Lower leg skin (tissue), 3 donors: ENCODE data around the gene TXNDC5.

ENCODE experiments used
- CTCF ChIP-seq, 3 donors: fragments of 450-650 bp; IDR thresholded peaks; one replicate each; pipeline ENCODE4 v1.5.1; 2016; ENCODE audit warnings: antibody characterized with exemption in 3 of 3, mild to moderate bottlenecking in 3 of 3, moderate library complexity in 2 of 3
- POLR2A ChIP-seq, 2 donors: fragments of 450-650 bp; IDR thresholded peaks; one replicate each; pipeline ENCODE4 v1.6.1; 2016 to 2017; ENCODE audit warnings: antibody characterized with exemption in 2 of 2, mild to moderate bottlenecking in 1 of 2, moderate library complexity in 1 of 2

- TF ChIP-seq CTCF (IDR thresholded peaks at IDR 0.05) (no peak), POLR2A (IDR thresholded peaks at IDR 0.05) (no peak)
Measured at GRCh38 chr6:7939864-7940228, 29.3 kb upstream of the TXNDC5 start.
